Activated naive CD8-positive, alpha-beta T cell treated with anti-CD3 and anti-CD28 coated beads, Interleukin-2, amount 50 U/mL, for 24 hours (primary cell): ENCODE measurements around the gene GRAMD2A.
A peak's percentile ranks its signal among the peaks of the same experiment; 100 is the strongest.

Experiments used
- ATAC-seq: fragments of 150-1000 bp; cut with Tn5 transposase; one replicate; pipeline ENCODE4 v1.10.0; 2021
- DNase-seq: peaks from one replicate; pipeline ENCODE4 v3.0.0; 2021
- H3K27ac Mint-ChIP-seq: one replicate; pipeline ENCODE4 v1.8.0; 2021; ENCODE audit warnings: mild to moderate bottlenecking, mixed read lengths
- H3K27me3 Mint-ChIP-seq: one replicate; pipeline ENCODE4 v1.8.0; 2021; ENCODE audit warnings: mixed read lengths
- H3K36me3 Mint-ChIP-seq: one replicate; pipeline ENCODE4 v1.8.0; 2021; ENCODE audit warnings: low read depth, mixed read lengths
- H3K4me1 Mint-ChIP-seq: one replicate; pipeline ENCODE4 v1.8.0; 2021; ENCODE audit warnings: mixed read lengths
- H3K4me3 Mint-ChIP-seq: one replicate; pipeline ENCODE4 v1.8.0; 2021; ENCODE audit warnings: mild to moderate bottlenecking, moderate library complexity, mixed read lengths
- H3K9me3 Mint-ChIP-seq: one replicate; pipeline ENCODE4 v1.8.0; 2021; ENCODE audit warnings: mixed read lengths

Gene GRAMD2A

DNA sequence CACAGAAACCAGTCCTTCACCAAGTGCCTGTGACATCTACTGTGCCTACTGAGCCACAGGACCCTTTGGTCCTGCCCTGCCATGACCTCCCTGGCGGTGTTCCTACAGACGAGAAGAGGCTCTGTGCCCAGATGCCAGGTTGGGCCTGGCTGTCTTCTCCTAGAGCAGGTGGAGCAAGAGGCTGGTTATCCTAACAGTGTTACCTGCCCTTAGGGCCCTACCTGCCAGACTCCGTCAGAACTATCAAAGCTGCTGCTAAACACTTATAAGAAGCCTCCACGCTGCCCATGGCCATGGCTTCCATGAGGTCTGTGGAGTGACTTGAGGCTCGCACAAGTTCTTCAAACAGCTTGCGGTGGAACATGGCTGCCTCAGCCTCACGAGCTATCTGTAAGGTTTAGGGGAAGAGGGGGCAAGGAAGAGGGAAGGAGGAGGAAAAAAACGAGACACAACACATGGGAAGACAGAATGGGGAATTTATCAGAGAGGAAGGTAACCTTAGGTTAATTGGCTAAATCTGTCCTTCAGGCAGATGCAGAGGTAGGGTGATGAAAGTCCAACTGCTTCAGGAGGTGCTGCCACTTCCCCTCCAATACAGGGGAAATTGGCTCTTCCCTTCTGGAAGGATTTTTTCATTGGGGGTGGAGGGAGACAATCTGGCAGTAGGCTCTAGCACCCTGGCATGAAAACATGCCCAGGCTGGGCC, 5.4 kb upstream of the GRAMD2A start:
- peak overlapping the region; percentile 59 for H3K27ac Mint-ChIP-seq
- peaks cover 2% of the 10 kb centered on the region for H3K27me3 Mint-ChIP-seq
- no peak overlapping the region for H3K4me3 Mint-ChIP-seq
- DNase-seq, result no peak
- no peak for ATAC-seq
- H3K4me1 Mint-ChIP-seq, result peaks cover 27% of the 10 kb centered on the region
- peaks cover 96% of the 10 kb centered on the region for H3K36me3 Mint-ChIP-seq
- H3K9me3 Mint-ChIP-seq, result no peaks in the 10 kb centered on the region

DNA sequence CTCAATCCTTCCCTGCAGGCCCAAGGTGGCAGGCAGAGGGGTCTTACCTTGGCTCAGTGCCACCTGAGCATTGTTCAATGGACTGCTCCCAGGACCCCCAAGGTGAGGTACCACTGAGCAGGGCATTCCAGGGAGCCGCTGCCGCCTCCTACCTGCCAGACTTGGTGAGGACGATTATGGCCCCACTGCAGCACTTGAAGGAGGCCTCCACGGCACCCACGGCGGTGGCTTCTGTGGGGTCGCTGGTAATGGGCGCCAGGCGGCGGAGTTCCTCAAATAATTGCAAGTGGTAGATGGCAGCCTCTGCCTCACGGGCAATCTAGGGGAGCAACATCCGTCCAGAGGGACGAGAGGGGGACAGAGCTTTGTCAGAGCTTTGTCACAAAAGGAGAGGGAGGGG, 4.7 kb upstream of the GRAMD2A start:
- H3K27ac Mint-ChIP-seq, result no peak overlapping the region
- H3K36me3 Mint-ChIP-seq, result peaks cover 91% of the 10 kb centered on the region

DNA sequence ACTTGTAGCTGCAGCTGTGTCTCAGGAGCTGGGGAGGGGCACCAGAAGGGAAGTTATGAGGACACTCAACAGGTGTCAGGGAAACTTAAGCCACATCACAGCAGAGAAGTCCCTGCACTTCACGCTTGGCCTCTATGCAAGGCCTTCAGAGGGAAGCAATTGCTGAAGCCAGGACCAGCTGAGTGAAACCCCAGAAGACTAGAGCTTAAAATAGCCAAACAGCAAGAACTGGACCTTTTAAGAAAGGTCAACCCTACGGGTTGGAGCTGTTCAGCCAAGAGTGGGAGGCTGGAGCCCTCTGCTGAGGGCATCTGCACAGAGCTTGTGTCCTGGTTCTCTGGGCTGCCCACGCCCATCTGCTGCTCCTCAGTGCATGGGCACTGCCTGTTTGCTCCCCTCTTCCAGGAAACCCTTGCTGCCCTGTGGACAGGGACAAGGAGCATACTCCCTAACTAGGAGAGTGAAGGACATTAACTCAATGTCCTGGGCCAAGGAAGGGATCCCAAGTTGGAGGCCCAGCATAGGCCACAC, 3.9 kb upstream of the GRAMD2A start:
- no peaks in the 10 kb centered on the region for H3K9me3 Mint-ChIP-seq
- no peak overlapping the region for H3K27ac Mint-ChIP-seq
- H3K27me3 Mint-ChIP-seq, result peaks cover 11% of the 10 kb centered on the region
- ATAC-seq, result no peak
- peaks cover 22% of the 10 kb centered on the region for H3K4me1 Mint-ChIP-seq
- no peak for DNase-seq
- H3K36me3 Mint-ChIP-seq, result peaks cover 82% of the 10 kb centered on the region
- no peak overlapping the region for H3K4me3 Mint-ChIP-seq

More for the DNA sequence above, 4.7 kb upstream of the GRAMD2A start:
- no peak for DNase-seq
- ATAC-seq, result no peak
- peaks cover 4% of the 10 kb centered on the region for H3K27me3 Mint-ChIP-seq
- no peak overlapping the region for H3K4me3 Mint-ChIP-seq
- H3K9me3 Mint-ChIP-seq, result no peaks in the 10 kb centered on the region
- peaks cover 29% of the 10 kb centered on the region for H3K4me1 Mint-ChIP-seq

DNA sequence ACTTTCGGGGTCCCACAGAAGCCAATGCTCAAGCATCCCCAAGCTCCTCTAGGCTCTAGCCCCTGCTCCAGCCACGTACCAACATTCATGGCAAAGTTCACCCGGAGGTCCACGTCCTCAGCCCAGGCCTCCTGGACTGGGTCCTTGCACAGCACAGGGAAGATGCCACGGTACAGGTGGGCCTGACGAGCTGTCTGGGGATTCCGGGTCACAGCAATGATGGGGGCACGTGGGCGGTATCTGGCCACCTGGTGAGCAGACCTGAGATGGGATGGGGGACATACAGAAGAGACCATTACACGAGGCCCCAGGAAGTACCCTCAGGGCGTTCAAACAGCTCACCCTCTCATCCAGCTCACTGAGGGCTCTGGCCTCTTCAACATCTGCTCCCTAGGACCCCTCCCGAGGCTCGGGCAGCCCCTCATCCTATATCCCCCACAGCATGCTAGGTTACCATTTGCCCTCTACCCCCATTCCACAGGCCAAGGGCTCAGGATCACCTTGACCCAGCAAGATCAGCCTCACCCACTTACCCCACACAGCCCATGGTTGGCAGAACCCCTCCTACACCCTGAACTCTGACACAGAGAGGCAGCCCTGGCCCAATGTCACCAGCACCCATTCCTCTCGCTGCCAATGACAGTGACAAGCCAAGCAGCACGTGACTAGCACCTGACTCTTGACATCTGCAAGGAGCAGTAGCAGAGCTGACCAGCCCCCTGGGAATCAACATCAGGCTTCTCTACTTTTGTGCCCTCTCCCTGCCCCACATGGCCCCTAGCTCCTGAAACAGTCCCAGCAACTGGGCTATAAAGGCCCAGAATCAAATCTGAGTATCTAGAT, 3.0 kb upstream of the GRAMD2A start:
- no peak for ATAC-seq
- H3K27ac Mint-ChIP-seq, result peak overlapping the region; percentile 76
- H3K4me3 Mint-ChIP-seq, result no peak overlapping the region

DNA sequence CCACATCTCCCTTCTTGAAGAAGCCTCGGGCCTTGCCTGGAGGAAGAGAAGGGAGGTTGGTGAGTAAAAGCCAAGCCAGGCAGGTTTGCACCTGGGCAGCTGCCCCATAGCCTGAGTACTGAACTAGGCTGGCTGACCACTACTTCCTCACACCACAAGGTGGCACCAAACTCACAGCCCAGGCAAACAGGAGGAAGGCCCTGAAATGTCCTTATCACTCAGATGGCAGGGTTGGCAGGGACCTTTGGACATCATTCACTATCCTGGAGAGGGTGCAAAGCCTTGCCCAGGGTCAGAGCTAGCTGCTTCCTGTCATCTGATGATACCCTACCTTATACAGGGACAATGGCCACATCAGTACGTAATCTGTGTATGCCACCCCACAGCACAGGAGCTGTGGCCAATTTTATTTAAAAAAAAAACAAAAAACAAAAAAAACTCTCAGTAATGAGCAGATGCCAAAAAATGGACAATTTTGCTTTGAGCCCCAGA, 2.2 kb upstream of the GRAMD2A start:
- Mint-ChIP-seq H3K9me3 (no peaks in the 10 kb centered on the region), H3K27me3 (peaks cover 13% of the 10 kb centered on the region), H3K27ac (no peak overlapping the region), H3K4me1 (peaks cover 16% of the 10 kb centered on the region), H3K4me3 (no peak overlapping the region), H3K36me3 (peaks cover 66% of the 10 kb centered on the region)
- DNase-seq (peak; percentile 64), ATAC-seq (peak; percentile 30)

More for the DNA sequence above, 3.0 kb upstream of the GRAMD2A start:
- H3K4me1 Mint-ChIP-seq, result peaks cover 22% of the 10 kb centered on the region
- peaks cover 13% of the 10 kb centered on the region for H3K27me3 Mint-ChIP-seq
- peaks cover 74% of the 10 kb centered on the region for H3K36me3 Mint-ChIP-seq
- no peak for DNase-seq
- no peaks in the 10 kb centered on the region for H3K9me3 Mint-ChIP-seq

GRCh38 chr15:72199205-72199515, 1.6 kb upstream of the GRAMD2A start:
- H3K27ac Mint-ChIP-seq, result peak overlapping the region; percentile 22
- H3K4me3 Mint-ChIP-seq, result no peak overlapping the region
- H3K9me3 Mint-ChIP-seq, result no peaks in the 10 kb centered on the region
- peaks cover 15% of the 10 kb centered on the region for H3K4me1 Mint-ChIP-seq
- H3K36me3 Mint-ChIP-seq, result peaks cover 60% of the 10 kb centered on the region
- DNase-seq (no peak), ATAC-seq (no peak)
- peaks cover 13% of the 10 kb centered on the region for H3K27me3 Mint-ChIP-seq

DNA sequence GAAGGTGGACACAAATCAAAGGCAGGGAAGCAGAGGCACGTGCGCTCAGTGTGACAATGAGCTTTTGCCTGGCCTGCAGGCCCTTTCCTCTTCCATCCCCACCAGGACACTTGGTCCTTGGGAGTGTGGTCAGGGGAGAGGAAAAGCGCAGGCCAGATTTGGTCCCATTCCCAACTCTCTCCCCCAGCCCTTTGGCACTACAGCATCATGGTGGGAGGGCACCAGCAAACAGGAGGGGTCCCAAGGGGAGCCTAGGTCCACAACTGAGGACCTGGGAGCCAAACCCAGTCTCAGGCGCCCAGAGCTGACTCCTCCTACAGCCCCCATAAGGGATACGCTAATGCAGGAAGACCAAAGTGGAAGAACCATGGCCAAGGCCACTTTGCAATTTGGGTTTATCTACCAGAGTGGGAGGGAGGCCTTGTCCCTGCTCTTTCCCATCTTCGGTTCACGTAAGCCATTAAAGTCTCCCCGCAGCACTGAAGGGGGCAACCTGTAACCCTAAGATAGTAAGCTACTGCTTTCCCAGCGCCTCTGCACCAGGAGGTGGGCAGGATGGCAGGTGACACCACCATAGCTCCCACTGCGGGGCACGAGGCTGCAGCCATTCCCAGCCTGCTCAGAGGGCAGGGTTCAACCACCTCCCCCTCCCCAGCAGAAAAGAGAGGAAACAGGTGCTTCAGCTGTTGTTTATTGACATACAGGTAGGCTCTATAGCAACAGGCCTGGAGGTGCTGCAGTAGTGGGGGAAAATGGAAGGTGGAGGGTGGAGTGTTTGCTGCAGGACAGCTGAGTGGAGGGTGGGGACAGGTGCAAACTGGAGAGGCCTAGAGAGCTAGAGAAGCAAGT, 993 bp upstream of the GRAMD2A start:
- no peaks in the 10 kb centered on the region for H3K9me3 Mint-ChIP-seq
- H3K4me1 Mint-ChIP-seq, result peaks cover 15% of the 10 kb centered on the region
- peaks cover 13% of the 10 kb centered on the region for H3K27me3 Mint-ChIP-seq
- H3K27ac Mint-ChIP-seq, result peak overlapping the region; percentile 65
- ATAC-seq (peak; percentile 4), DNase-seq (no peak)
- H3K4me3 Mint-ChIP-seq, result peak overlapping the region; percentile 54
- peaks cover 55% of the 10 kb centered on the region for H3K36me3 Mint-ChIP-seq

- ATAC-seq, result peak; percentile 2
- peaks cover 16% of the 10 kb centered on the region for H3K27me3 Mint-ChIP-seq
- no peaks in the 10 kb centered on the region for H3K9me3 Mint-ChIP-seq
- no peak for DNase-seq
- peaks cover 40% of the 10 kb centered on the region for H3K36me3 Mint-ChIP-seq
- H3K27ac Mint-ChIP-seq, result peak overlapping the region; percentile 50
- H3K4me3 Mint-ChIP-seq, result no peak overlapping the region
- H3K4me1 Mint-ChIP-seq, result peaks cover 11% of the 10 kb centered on the region
Observed at GRCh38 chr15:72197041-72197459, 537 bp downstream of the GRAMD2A start.

DNA sequence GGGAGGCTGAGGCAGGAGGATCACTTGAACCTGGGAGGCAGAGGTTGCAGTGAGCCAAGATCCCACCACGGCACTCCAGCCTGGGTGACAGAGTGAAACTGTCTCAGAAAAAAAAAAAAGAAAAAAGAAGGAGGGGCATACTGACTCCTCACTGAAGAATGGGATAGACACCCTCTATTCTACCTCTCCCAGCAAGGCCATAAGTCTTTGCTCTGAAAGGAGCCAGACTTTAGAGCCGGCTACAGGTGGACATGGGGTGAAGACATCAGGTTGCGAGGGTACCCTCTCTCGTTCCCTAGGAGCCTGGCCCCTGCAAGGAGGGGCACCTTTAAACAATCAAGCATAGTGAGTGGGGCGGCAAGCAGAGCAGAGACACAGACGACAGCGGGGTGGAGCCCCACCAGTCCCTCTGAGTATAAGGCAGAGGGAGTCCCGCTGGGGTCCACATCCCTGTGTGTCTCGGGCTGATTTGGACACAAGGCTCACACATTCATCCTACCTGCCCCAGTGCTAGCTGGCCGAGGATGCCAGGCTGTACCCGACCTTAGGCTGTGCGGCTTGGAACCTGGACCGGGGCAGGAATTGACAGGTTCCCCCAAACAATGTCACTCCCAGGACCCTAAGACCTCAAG, 1.1 kb downstream of the GRAMD2A start:
- ATAC-seq (no peak), DNase-seq (no peak)
- H3K27ac Mint-ChIP-seq, result no peak overlapping the region
- no peaks in the 10 kb centered on the region for H3K9me3 Mint-ChIP-seq
- peaks cover 34% of the 10 kb centered on the region for H3K36me3 Mint-ChIP-seq
- no peak overlapping the region for H3K4me3 Mint-ChIP-seq
- H3K4me1 Mint-ChIP-seq, result peaks cover 11% of the 10 kb centered on the region
- H3K27me3 Mint-ChIP-seq, result peaks cover 16% of the 10 kb centered on the region

DNA sequence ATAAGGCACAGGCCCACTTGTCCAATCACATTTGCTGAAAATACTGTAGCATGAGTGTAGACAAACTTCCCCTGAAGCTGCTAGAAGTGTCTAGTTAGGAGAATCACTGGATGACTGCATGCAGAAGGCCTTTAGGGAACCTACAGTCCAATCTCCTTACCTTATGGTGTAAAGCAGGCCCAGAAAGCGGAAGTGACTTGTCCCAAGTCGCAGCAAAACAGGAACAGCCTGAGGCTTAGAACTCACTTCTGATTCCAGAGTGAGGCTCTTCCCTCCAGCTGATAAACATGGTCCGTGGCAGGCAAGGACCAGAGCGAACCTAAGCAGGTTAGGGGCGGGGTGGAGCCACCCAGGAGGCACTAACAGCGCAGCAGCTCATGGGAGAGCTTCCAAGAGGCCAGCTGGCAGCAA, 2.5 kb downstream of the GRAMD2A start:
- Mint-ChIP-seq H3K4me1 (peaks cover 4% of the 10 kb centered on the region), H3K27ac (no peak overlapping the region), H3K36me3 (peaks cover 20% of the 10 kb centered on the region), H3K4me3 (no peak overlapping the region), H3K27me3 (peaks cover 24% of the 10 kb centered on the region), H3K9me3 (no peaks in the 10 kb centered on the region)
- no peak for ATAC-seq
- no peak for DNase-seq

- Mint-ChIP-seq H3K9me3 (no peaks in the 10 kb centered on the region), H3K4me3 (no peak overlapping the region), H3K27me3 (peaks cover 29% of the 10 kb centered on the region), H3K36me3 (peaks cover 8% of the 10 kb centered on the region), H3K27ac (no peak overlapping the region), H3K4me1 (peaks cover 4% of the 10 kb centered on the region)
- ATAC-seq, result no peak
- DNase-seq, result no peak
Observed at GRCh38 chr15:72193836-72194396, 3.7 kb downstream of the GRAMD2A start.

- H3K27me3 Mint-ChIP-seq, result peaks cover 27% of the 10 kb centered on the region
- H3K4me3 Mint-ChIP-seq, result no peak overlapping the region
- no peaks in the 10 kb centered on the region for H3K36me3 Mint-ChIP-seq
- no peaks in the 10 kb centered on the region for H3K4me1 Mint-ChIP-seq
- no peaks in the 10 kb centered on the region for H3K9me3 Mint-ChIP-seq
- DNase-seq, result no peak
- ATAC-seq, result no peak
- no peak overlapping the region for H3K27ac Mint-ChIP-seq
Observed at GRCh38 chr15:72192416-72192815, 5.2 kb downstream of the GRAMD2A start.

DNA sequence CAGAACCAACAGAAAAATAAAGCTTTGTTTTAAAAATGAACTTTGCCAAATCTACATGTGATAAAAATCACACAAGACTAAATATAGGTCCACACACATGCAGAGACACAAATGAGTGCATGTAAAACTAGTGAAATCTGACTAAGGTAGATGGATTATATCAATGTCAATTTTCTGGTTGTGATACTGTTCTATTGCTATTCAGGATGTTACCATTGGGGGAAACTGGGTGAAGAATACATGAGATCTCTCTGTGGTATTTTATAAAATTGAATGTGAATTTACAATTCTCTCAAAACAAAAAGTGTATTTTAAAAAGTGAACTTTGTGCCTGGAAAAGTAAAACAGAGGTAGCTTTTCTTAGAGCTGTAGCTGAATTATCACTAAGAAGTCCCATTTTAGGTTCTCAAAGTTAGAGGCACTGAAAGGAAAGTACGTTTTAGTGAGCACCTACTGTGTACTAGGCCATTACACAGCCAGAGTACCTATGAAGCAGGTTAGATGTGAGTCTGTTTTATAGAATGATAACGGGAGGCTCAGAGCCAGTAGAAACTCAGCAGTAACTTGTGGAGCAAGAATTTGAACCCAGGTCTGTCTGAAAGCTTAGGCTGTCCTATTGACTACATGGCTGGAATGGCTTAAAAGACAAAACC, 8.2 kb downstream of the GRAMD2A start:
- Mint-ChIP-seq H3K27me3 (peaks cover 33% of the 10 kb centered on the region), H3K4me1 (no peaks in the 10 kb centered on the region), H3K36me3 (no peaks in the 10 kb centered on the region), H3K4me3 (no peak overlapping the region), H3K9me3 (no peaks in the 10 kb centered on the region), H3K27ac (no peak overlapping the region)
- ATAC-seq (no peak), DNase-seq (no peak)
